NCI-H2081 treated with DMSO at 0.1 percent for 48 hours (cell line): ENCODE data around the gene CFAP54.

ENCODE experiments used
- DNase-seq: peaks from one replicate; lab custom pipeline; 2025; lab: John Stamatoyannopoulos, UW

The CFAP54 gene

GRCh38 chr12:96824074-96824837 lies 334.9 kb downstream of the CFAP54 start:
- no peak for DNase-seq

DNA sequence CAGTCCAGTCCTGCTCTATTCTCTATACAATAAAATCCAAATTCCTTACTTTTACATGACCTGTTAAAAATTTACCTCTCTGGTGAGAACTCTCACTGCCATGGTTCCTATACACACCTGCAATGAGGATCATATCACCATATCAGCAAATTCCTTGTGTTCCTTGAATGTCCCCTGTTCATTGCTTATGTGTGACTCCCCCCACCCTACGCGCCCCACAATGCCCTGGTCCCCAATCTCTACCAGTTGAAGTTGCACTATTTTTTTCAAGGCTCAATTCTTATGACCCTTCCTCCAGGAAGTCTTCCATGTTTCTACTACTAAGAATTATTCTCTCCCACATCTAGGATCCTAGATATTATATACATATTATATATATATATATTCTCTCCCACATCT lies 335.5 kb downstream of the CFAP54 start:
- DNase-seq = no peak

GRCh38 chr12:96828169-96828789 lies 338.9 kb downstream of the CFAP54 start:
- no peak for DNase-seq

DNA sequence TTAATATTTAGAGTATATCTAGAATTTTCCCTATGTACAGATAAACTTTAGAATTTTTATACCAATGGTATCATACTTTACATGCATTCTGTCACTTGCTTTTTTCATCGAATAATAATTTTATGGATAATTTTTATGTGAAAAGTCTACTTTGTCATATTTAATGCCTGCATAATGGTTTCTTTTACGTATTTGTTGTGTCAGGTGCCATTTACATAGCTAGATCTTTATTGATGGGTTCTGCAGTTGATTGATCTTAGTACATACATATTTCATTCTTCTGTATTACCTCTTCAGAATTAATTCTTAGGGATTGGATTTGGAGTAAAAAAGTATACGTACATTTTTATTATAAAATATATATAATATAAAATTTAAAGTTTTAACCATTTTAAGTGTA lies 340.0 kb downstream of the CFAP54 start:
- no peak for DNase-seq

GRCh38 chr12:96831346-96831745 lies 342.0 kb downstream of the CFAP54 start:
- DNase-seq = no peak

- no peak for DNase-seq
Observed at GRCh38 chr12:96846293-96846692, 356.9 kb downstream of the CFAP54 start.

GRCh38 chr12:96850676-96851075 lies 361.3 kb downstream of the CFAP54 start:
- no peak for DNase-seq

DNA sequence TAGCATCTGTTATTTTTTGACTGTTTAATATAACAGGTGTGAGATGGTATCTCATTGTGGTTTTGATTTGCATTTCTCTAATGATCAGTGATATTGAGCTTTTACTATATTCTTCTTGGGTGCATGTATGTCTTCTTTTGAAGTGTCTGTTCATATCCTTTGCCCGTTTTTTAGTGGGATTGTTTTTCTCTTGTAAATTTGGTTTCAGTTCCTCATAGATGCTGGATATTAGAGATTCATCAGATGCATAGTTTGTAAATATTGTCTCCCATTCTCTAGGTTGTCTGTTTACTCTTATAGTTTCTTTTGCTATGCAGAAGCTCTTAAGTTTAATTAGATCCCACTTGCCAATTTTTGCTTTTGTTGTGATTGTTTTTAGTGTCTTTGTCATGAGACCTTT lies 368.8 kb downstream of the CFAP54 start:
- DNase-seq = no peak

- DNase-seq = no peak
Observed at GRCh38 chr12:96861656-96862055, 372.3 kb downstream of the CFAP54 start.

DNA sequence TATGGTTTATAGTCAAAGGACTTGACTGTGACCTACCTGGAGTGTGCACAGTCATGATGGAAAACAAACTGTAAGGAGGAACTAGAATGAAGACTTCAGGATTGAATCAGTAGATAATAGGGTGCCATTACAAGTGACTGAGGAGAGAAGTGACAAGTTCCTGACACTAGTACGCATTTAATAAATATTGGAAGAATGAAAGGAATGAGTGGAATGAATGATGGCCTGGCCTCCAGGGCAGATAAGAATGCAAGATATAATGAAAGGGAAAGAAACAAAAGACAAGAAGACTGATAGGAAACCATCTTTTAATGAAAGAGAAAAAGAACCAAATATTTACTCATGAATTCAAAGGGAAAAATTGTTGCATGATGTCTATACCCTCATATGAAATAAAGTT lies 372.9 kb downstream of the CFAP54 start:
- DNase-seq = no peak

DNA sequence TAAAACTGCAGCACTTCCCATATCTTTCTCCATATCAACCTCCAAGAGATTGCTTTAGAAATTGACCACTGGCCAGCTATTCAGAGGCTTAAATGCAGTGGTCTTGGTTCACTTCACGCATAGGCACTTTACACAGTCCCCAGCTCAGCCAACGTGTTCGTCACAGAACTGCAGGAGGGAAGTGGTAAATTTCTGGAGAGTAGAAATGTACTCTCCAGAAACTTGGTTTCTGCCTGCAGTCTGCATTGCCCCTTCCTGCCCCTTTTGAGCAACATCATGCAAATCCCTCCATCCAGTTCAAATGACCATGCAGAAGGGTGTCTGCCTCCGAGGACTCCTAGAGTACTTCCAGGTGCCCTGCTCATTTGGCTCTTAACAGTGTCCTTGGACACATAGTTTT lies 375.0 kb downstream of the CFAP54 start:
- DNase-seq = no peak

DNA sequence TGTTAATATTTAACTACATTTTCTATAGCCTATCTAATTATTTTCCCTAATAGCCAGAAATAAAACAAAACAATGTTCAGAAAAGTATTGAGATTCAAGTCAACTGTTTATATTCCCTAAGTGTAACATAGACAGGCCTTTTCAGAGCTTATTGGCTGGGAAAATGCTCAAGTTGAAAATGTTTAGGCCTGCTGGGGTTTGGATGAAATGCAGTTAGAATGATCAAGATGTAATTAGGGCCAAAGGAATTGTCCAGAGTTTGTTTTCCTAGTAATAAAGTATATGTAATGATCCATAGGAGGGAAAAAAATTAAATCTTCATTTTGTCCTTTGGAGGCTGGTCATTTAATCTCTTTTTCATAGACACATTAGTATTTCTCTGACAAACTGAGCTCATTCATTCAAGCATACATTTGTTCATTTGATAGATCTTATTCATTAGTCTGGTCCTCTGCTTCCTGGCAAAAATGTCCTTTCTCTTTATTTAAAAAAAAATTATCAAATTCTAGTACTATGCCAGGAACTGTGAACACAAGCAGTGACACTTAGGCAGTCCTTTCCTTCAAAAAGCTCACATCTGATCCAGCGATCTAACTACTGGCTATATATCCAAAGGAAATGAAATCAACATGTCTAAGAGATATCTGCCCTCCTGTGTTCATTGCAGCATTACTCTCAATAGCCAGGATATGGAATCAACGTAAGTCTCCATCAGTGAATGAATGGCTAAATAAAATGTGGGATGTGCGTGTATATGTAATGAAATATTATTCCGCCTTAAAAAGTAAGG lies 377.6 kb downstream of the CFAP54 start:
- DNase-seq = no peak

GRCh38 chr12:96870946-96871345 lies 381.6 kb downstream of the CFAP54 start:
- DNase-seq = no peak

DNA sequence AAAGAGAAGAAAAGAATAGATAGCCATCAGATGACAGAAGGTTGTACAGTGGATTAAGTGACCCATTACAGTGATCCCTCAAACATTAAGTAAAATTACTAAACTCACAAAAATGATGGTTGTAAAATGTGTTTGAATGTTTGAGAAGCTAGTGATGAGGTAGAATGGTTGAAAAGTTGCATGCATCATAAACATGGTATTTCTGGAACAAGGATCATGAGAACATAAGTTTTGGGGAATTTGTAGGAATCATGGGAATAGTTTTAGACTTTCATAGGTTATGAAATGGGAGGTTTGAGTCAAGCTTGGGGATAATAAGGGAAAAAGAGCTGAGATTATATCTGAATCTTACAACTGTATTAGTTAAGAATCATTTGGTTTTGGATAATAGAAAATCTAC lies 383.6 kb downstream of the CFAP54 start:
- DNase-seq = no peak

- DNase-seq = no peak
Observed at GRCh38 chr12:96874211-96874610, 384.8 kb downstream of the CFAP54 start.

DNA sequence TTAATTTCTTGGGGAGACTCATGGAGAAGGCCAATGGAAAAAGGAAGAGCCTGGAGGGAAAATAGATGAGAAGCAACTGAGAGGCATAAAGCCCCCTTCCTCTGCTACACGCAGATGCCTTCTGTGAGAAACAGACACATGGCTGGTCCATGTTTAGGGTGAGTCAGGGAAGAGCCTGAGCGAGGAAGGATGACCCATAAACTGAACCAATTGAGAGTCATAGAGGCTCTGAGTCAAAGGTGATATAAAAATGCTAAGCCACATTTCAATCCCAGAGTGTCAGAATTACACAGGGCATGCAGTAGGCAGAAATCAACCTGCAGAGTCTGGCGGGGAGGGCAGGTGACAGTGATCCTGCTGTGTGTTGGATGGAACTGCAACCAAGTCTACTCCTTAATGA lies 387.6 kb downstream of the CFAP54 start:
- DNase-seq = no peak

DNA sequence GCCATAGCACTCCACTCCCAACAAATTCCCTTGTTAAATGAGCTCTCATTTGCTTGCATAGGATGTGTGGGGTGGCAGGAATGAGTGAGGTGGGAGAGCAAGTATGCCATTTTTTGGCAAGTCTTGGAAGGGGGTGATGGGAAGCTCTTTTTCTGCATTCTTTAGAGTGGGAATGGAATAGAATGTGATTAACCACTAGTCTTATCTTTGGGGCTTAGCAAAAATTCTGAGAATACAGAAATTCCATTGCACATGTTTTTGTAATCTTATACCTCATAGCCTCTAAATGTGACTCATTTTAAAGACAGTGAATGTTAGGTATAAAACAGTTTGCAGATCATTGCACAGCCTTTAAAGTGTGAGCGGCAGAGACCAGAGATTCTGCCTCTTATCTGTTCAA lies 389.3 kb downstream of the CFAP54 start:
- no peak for DNase-seq

DNA sequence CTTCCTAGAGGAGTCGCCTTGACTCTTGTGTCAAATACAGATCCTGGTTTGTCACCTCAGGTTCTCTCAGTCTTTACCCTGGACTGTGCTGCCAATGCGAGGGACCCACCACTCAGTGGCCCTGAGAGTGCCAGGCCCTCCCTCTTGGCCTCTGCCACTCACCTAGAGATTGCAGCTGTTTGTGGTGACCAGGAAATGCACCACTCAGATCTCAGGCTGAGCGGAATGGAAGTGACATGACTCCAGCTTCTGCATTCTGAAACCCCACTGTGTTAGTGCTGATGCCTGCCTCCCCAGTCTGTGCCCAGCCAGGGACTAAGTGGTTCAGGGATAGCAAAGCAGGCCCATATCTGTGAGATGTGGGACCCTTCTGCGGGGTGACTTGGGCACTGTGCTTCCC lies 389.9 kb downstream of the CFAP54 start:
- DNase-seq = no peak

GRCh38 chr12:96880220-96880619 lies 390.8 kb downstream of the CFAP54 start:
- no peak for DNase-seq

DNA sequence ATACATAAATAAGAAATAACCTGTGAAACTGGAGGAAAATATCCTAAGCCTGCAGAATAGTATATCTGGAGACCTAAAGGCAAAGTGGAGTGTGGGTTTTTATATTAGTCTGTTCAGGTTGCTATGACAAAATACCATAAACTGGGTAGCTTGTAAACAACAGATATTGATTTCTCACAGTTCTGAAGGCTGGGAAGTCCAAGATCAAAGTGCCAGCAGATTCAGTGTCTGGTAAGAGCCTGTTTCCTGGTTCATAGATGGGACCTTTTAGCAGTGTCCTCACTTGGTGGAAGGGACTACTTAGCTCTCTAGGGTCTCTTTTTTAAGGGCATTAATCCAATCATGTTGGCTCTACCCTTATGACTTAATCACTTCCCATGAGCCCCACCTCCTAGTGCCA lies 392.2 kb downstream of the CFAP54 start:
- DNase-seq = no peak

DNA sequence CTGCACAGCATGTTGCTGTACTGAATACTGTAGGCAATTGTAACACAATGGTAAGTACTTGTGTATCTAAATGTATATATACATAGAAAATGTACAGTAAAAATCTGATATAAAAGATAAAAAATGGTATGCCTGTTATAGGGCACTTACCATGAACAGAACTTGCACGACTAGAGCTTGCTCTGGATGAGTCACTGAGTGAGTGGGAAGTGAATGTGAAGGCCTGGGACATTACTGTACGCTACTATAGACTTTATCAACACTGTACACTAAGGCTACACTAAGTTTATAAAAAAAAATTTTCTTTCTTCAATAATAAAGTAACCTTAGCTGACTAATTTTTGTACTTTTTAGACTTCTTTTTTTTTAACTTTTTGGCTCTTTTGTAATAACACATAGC lies 393.5 kb downstream of the CFAP54 start:
- no peak for DNase-seq

GRCh38 chr12:96883571-96883970 lies 394.2 kb downstream of the CFAP54 start:
- DNase-seq = no peak

- no peak for DNase-seq
Observed at GRCh38 chr12:96886998-96887677, 397.8 kb downstream of the CFAP54 start.
